NCI-H128 (cell line): ENCODE results near the gene FTSJ1.

Experiments
- DNase-seq: peaks from one replicate; lab custom pipeline; 2025; ENCODE audit not compliant: unreplicated experiment; lab: John Stamatoyannopoulos, UW

FTSJ1 gene

GRCh38 chrX:48470110-48470832, 5.7 kb upstream of the FTSJ1 start, which contains the start of gene SLC38A5:
SLC38A5 (minus strand) TSS chrX:48470260; CDS start chrX:48467924, 2,336 bp downstream.
- DNase-seq, result no peak

- DNase-seq, result no peak
Observed at GRCh38 chrX:48470833-48471118, 5.2 kb upstream of the FTSJ1 start.

GRCh38 chrX:48471504-48471903, 4.5 kb upstream of the FTSJ1 start:
- no peak for DNase-seq

- DNase-seq, result no peak
Observed at GRCh38 chrX:48472225-48472624, 3.8 kb upstream of the FTSJ1 start.

- DNase-seq, result no peak
Observed at GRCh38 chrX:48472851-48473703, 2.9 kb upstream of the FTSJ1 start.

- no peak for DNase-seq
Observed at GRCh38 chrX:48473704-48473990, 2.4 kb upstream of the FTSJ1 start.

GRCh38 chrX:48474127-48474526, 1.9 kb upstream of the FTSJ1 start:
- DNase-seq, result no peak

- DNase-seq, result no peak
Observed at GRCh38 chrX:48474581-48474980, 1.4 kb upstream of the FTSJ1 start.

GRCh38 chrX:48475296-48475695, 703 bp upstream of the FTSJ1 start:
- no peak for DNase-seq

- no peak for DNase-seq
Observed at GRCh38 chrX:48476919-48477318, 920 bp downstream of the FTSJ1 start.

- DNase-seq, result no peak
Observed at GRCh38 chrX:48477960-48478755, 2.2 kb downstream of the FTSJ1 start.

- DNase-seq, result no peak
Observed at GRCh38 chrX:48478806-48479205, 2.8 kb downstream of the FTSJ1 start.

GRCh38 chrX:48480142-48480541, 4.1 kb downstream of the FTSJ1 start:
- DNase-seq, result no peak

- DNase-seq, result no peak
Observed at GRCh38 chrX:48480583-48480982, 4.6 kb downstream of the FTSJ1 start.

- DNase-seq, result no peak
Observed at GRCh38 chrX:48482526-48482925, 6.5 kb downstream of the FTSJ1 start.

- DNase-seq, result no peak
Observed at GRCh38 chrX:48487362-48487798, 11.4 kb downstream of the FTSJ1 start.

GRCh38 chrX:48488034-48488433, 12.0 kb downstream of the FTSJ1 start:
- no peak for DNase-seq

- DNase-seq, result no peak
Observed at GRCh38 chrX:48489296-48489695, 13.3 kb downstream of the FTSJ1 start.

- no peak for DNase-seq
Observed at GRCh38 chrX:48489892-48490291, 13.9 kb downstream of the FTSJ1 start.

- DNase-seq, result no peak
Observed at GRCh38 chrX:48490661-48491060, 14.7 kb downstream of the FTSJ1 start.

- no peak for DNase-seq
Observed at GRCh38 chrX:48491809-48492208, 15.8 kb downstream of the FTSJ1 start.
